Transverse colon (tissue), 4 donors: Measurements from ENCODE around the gene NNAT.

Experiments
- EP300 ChIP-seq: sonication (generic); formaldehyde crosslinking; IDR thresholded peaks from one replicate; pipeline ENCODE4 v1.6.1; 2017; ENCODE audit warnings: antibody characterized with exemption, low read depth
- POLR2A ChIP-seq: fragments of 450-650 bp; IDR thresholded peaks from one replicate; pipeline ENCODE4 v1.6.1; 2016; ENCODE audit warnings: antibody characterized with exemption, mild to moderate bottlenecking, moderate library complexity
- POLR2AphosphoS5 ChIP-seq, 3 donors: sonication (generic); formaldehyde crosslinking; IDR thresholded peaks; one replicate each; pipeline ENCODE4 v1.6.1; 2016; ENCODE audit warnings: antibody characterized with exemption in 3 of 3
- TF ChIP-seq, protein P1 (sequence below), 5 experiments: fragments of 200-600 bp in 3 of 5; fragments of 450-650 bp in 2 of 5; sonication (generic) in 3 of 5; IDR thresholded peaks; 1 replicate in 2 of 5; 2 replicates in 3 of 5; pipeline ENCODE4 v1.5.1; 2016 to 2017; ENCODE audit warnings: antibody characterized with exemption in 5 of 5, inconsistent platforms in 3 of 5, mild to moderate bottlenecking in 2 of 5, moderate library complexity in 1 of 5

DNA sequence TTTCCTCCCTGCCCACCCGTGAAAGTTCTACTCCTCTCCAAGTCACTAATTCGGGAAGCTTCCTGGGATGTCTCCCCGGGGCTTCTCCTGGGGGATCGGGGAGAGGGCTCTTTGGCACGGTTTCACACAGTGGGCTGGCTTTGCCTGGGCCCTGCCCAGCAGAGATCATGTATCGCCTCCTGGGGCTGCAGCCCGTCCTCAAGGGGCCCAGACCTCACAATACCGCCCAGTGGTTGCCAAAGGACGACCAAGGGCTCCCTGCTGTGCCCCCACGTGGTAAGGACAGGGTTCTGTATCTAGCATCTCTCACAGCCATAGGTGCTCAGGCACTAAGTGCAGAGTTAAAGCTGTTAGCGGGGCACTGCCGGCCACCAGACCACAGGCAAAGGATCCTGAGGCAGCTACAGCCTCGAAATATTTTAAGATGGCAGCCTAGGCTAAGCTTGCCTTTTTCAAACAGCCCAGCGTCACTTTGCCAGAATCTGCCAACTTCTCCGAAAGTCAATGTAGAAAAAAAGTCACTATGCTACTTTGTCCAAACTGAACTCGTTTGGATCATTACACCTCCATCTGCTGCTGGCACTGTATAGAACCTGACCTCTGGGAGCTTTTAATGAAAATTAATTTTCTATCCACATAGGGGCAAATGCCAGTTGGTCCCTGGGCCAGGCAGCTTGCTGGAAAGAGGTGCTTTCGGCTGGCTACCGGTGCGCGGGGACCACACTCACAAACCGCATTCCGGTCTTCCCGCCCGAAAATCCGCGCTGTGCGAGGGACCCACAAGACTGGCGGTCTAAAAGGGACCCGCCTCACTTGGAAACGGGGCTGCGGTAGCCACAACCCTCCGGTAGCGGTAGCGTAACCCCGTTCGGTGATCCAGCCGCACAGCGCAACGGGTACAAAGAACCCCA, 1.3 kb upstream of the NNAT start:
- TF ChIP-seq, protein P1, sequence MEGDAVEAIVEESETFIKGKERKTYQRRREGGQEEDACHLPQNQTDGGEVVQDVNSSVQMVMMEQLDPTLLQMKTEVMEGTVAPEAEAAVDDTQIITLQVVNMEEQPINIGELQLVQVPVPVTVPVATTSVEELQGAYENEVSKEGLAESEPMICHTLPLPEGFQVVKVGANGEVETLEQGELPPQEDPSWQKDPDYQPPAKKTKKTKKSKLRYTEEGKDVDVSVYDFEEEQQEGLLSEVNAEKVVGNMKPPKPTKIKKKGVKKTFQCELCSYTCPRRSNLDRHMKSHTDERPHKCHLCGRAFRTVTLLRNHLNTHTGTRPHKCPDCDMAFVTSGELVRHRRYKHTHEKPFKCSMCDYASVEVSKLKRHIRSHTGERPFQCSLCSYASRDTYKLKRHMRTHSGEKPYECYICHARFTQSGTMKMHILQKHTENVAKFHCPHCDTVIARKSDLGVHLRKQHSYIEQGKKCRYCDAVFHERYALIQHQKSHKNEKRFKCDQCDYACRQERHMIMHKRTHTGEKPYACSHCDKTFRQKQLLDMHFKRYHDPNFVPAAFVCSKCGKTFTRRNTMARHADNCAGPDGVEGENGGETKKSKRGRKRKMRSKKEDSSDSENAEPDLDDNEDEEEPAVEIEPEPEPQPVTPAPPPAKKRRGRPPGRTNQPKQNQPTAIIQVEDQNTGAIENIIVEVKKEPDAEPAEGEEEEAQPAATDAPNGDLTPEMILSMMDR (IDR thresholded peaks at IDR 0.05): no peak
- TF ChIP-seq POLR2A: no peak
- TF ChIP-seq POLR2AphosphoS5 (IDR thresholded peaks at IDR 0.05): no peak
- TF ChIP-seq EP300: no peak
